Ecto neural progenitor cell (in vitro differentiated cells): ENCODE measurements around the gene BCL2L13.

Experiments
- DNase-seq: peaks from one replicate; pipeline ENCODE4 v3.0.0-alpha.2; 2018; ENCODE audit warnings: low spot score

BCL2L13 gene

DNA sequence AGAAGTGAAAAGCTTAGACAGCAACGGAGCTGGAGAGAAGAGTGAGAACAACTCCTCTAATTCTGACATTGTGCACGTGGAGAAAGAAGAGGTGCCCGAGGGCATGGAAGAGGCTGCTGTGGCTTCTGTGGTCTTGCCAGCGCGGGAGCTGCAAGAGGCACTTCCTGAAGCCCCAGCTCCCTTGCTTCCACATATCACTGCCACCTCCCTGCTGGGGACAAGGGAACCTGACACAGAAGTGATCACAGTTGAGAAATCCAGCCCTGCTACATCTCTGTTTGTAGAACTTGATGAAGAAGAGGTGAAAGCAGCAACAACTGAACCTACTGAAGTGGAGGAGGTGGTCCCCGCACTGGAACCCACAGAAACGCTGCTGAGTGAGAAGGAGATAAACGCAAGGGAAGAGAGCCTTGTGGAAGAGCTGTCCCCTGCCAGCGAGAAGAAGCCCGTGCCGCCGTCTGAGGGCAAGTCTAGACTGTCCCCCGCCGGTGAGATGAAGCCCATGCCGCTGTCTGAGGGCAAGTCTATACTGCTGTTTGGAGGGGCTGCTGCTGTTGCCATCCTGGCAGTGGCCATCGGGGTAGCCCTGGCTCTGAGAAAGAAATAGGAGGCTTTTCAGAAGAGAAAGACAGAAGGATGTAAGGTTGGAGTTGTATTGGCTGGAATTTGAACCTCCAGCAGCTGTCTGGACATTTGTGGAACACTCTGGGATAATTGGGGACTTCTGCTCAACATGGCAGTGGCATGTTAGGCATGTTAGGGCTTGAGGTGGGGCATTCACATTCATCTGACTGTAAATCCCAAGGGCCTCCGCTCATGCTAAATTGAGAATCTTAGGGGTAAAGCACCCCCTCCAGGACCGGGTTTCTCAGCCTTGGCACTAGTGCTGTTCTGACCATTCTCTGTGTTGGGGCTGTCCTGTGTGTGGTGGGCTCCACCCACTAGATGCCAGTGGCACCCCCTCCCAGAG is 88.7 kb downstream of the BCL2L13 start:
- no peak for DNase-seq

DNA sequence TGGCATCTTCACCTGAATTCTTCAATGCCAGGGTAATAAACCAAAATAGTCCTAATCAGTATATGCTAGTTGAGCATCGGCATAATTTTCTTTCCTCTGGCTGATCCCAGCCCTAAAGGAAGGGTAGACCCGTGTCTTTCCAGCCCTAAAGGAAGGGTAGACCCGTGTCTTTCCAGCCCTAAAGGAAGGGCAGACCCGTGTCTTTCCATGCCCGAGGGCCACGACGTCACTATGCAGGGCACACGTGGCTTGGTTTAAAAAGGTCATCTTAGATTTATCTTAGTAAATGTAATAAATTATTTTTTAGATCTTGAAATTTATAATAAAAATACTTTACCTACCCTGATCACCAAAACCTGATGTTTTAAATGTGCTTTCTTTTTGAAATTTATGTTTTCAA is 90.2 kb downstream of the BCL2L13 start:
- DNase-seq: no peak

DNA sequence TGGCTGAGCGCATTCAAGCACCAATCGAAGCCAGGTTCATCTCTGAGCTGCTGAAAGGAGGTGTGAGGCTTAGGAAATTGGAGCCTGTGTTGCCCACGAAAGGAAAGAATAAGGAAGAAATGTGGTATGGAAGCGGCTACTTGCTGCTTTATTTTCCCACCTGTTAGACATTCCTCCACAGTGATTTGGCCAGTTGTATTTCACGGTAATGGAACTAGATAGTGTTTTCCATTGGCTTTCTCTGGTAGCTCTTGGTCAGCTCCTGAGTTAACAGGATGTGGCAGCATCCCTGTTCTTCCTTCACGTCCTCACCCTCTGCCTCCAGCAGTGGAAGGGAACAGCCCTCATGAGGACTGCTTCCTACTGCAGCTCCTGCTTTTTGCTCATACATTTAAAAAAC is 91.0 kb downstream of the BCL2L13 start:
- no peak for DNase-seq

DNA sequence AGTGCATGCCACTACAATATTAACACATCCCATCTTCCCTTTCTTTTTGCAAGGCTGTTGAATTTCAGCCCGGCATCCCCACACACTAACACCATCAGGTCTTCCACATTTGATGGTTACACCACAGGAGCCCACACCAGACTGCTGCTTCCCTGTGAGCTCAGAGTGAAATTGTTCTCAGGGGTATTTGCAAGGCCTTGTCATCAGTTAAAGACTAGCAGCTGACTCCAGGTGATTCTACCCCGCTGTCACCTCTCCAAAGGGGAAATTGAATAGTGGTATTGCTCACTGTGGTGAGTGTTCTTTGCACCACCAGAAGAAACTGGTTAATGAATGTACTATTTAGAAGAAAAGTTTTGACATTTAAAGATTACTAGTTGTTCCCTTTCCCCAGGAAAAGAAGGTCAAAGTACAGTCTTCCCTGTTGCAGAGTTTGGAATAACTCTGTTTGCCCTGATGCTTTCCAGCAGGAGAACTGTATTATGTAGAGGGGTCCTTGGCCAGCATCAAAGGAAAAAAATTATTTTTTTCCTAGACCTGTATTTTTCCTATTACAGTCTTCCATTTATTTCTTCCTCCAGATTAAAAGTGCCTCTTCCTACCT is 93.8 kb downstream of the BCL2L13 start:
- DNase-seq: no peak

DNA sequence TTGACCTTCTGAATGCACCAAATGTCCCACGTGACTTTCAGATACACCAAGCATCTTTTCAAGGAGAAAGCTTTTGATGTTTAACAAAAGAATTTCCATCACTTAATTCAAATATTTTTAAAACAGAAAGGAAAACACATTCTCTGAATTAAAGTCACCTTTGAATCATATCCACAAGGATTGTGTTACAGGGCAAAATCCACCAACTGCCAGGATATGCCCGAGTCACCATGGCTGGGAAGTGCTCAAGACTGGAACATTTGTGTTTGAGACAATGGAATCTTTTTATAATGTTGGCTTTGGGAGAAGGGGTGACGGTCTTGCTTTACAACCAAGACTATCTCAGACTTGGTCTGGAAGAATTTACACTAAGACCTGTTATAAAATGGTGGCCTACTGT is 94.9 kb downstream of the BCL2L13 start:
- DNase-seq: no peak

DNA sequence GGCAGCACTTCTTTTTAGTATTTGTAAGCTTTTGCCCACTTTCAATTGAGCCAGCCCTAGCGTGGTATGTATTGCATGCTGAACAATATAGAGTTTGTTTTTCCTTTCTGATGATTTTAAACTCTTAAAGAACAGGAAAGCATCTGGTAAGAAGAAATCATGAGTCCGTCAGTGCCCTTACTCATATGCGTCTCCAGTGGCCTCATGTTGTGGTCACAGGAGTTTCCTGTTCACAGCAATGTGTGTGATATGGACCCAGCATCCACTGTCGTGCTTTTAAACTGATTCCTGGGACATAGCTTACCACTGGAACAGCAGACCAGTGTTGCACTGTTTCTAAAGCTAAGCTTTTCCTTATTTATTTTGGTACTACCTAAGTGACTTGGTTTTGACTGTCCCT is 95.6 kb downstream of the BCL2L13 start:
- no peak for DNase-seq

DNA sequence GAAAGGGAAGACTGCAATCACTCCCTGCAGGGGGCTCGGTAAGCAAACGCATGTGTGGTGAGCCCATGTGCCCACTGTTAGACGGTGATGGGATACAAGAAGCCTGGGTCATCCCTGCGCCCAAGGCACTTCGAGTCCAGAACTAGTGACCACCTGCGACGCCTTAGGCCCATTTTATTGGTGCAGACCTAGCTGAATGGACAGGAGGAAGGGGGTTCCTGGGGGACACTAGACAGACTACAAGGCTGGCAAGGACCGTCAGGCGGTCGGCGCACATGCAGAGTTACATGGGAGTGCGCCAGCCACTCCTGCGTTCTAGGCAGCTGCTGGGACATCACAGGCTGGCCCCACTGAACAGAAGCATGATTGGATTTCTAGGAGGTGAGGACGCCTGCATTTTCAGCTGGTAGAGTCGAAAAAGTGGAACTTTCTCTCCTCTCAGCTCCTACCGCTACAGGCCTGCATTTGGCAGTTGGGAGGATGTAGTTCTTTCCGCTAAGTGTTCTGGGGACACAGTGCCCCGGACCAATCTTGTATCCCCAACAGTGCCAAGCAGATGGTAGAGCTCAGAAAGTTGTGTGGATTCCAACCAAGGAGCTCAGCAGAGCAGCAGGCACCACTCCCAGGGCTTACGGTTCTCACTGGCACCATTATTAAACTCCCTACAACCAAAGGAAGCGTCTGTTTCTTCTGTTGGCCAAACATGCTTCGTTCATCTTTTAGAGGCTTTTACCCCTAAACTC is 100.0 kb downstream of the BCL2L13 start:
- DNase-seq: no peak

DNA sequence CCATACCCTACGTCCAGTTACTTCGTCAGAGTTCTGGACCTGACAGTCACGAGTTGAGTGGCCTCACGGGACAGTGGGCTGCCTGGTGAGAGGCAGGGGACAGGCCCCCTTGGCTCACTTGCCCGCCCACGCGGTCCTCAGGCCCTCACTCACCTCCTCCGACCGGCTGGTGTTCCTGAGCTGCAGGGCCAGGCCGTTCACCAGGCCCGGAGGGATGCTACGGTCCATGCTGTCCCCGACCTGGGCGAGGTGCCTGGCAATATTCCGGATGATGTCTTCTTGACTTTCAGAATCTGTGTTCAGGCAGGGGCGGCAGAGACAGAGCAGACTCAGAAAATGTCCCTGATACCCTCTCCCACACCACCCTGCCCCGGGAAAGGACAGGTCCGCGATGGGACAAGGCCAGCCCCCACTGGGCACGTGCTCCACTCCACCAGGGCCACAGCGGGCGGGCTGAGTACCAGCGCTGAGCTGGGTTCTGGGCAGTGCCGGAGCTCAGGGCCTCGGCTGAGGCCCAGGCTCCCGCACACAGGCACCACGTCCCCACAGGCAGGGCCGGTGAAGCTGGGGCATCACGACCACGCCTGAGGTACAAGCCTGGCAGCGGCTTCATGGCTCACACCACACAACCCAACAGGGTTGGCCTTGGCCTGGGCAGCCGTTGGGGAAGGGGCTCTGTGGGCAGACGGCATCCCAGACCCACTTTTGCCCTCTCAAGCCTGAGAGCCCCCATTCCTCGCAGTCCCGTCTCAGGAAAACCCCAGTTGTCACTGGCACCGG is 100.8 kb downstream of the BCL2L13 start:
- no peak for DNase-seq

DNA sequence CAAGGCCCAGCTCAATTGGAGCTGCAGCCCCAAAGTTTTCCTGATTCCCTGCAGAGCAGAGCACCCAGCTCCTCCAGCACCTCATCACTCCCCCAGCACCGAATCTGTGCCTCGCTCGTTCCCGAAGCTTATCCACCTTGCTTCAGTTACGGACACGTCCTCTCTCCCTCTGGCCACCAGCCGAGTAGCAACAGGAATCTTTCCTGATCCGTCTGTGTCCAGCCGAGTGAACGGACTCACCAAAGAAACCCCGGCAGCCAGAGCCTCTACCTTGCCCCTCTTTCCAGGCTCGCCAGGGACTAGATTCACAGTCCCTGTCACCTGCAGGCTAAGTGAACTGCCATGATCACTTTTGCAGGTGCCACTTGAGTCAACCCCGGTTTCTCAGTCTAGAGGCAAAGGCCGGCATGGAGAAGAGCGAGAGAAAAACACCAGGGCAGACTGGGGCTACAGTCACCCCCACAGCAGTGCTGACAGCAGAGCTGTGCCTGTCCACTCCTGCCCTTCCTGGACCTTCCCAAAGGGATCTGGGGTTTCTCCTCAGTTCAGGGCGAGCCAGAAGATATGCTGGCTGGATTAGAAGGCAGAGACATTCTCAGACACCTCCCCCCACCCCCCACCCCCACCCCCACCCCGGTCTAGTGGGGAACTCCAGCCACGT is 103.4 kb downstream of the BCL2L13 start:
- peak; percentile 54 for DNase-seq

DNA sequence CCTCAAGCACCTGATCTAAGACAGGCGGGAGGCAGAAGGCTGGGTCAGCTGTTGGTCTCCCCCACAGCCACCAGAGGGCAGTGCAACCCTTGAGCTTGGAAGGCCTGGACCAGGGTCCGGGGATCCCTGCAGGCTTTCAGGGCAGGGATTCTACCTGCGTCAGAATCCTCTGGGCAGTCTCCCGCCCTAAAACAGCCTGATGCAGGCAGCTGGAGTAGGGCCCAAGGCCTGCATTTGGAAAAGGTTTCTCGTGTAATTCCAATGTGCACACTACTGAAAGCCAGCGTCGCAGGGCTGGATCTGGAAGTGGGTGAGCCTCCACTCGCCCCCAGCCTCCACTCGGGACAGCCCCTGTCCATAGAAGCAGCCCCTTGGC is 104.0 kb downstream of the BCL2L13 start:
- DNase-seq: peak; percentile 88

DNA sequence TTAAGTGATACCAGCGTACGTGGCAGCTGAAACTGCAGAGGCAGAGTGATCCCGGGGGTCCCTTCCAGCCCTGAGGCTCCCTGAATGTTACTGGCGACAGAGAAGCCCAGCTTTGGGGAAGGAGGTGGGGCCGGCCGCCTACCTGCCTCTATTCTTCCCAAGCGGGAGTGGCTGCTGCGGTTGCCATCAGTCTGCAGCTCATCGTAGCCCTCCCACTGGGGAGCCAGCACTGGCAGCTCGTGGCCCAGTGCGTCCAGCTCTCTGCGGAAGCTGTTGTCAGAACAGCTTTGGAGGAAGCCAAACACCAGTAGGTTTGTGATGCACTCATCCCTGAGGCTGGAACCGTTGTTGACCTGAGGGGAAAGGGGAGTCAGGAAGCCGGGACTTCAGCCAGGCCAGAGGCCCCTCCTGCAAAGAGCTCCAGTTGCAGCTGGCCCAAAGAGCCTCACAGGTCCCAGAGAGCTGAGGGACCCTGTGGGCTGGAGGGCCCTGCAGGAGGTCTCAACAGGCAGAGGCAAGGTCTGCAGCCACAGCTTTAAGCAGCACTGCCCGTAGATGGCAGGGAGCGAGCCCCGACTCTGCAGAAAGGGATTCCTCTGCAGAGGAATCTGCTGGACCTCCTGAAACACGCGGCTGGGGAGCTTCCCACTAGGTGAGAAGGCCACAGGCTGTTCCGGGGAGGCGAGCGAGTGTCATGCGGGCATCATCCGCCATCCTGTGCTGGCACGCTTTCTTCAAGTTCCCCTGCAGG is 105.3 kb downstream of the BCL2L13 start:
- no peak for DNase-seq

DNA sequence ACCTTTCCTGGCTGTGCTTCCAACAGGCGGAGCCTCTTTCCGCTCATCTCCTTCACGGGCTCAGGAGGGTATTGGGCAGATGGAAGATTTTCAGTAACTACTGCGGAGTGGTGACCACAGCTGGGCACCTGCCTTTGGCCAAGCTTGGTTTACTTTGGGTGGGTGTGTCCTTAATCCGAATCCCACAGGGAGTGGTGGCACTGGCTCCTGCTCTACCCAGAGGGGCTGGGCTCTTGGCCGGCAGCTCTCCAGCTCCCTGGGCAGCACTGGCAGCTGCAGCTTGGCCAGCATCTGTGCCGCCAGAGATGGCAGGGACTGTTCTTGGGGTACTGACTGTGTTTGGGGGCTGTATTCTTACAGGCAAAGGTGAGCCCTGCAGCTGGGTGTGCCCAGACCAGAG is 105.9 kb downstream of the BCL2L13 start:
- DNase-seq: no peak

DNA sequence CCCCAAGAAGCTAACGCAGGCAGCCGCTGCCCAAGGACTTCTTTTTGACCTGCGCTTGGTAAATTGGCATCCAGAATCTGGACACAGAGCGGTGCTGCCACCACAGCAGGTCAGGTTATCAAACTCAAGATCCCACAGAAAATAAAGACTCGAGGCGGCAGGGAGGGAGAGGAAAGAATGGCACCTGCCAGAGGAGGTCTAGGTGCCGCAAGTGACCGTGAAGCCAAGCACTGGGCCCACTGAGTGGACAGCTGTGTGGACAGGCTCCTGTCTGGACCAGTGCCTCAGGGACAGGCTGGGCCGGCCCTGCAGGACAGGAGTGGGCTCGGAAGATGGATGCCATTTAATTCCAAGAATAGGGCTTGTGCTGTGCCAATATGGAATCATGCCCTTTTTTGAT is 108.4 kb downstream of the BCL2L13 start:
- no peak for DNase-seq

DNA sequence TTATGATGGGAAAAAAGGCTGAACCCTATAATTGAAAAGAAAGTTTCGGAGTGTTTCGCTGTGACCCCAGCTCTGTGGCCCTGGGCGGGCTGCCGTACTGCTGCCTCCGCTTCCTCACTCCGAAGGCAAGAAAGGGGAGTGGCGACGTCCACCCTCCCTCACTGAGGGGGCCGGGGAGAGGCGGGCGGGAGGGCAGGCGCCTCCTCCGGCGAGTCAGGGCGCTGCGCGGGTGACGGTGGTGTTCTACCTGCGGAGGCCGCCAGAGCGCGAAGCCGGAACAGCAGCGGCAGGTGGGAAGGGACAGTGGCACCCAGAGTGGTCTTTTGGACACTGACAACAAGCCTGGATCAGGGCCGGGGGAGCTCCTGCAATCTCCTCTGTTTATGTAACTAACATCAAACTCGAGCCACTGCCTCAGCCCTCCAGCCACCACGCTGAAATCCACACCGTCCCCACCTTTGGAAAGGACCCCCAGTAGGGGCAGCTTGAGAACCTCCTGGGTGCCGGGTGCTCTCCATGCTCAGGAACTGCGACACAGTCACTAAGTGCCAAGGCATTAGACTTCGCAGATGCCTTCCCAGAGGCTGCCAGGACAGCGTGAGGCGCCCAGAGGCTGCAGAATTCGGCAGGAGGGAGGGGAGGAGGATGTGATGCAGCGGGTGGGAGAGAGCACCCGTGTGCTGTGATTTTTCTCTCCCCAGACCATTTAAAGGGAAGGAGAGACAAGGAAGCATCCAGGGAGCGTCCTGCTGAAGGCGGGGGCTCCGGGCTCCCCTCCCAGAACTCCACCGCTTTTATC is 110.2 kb downstream of the BCL2L13 start:
- DNase-seq: peak; percentile 70

DNA sequence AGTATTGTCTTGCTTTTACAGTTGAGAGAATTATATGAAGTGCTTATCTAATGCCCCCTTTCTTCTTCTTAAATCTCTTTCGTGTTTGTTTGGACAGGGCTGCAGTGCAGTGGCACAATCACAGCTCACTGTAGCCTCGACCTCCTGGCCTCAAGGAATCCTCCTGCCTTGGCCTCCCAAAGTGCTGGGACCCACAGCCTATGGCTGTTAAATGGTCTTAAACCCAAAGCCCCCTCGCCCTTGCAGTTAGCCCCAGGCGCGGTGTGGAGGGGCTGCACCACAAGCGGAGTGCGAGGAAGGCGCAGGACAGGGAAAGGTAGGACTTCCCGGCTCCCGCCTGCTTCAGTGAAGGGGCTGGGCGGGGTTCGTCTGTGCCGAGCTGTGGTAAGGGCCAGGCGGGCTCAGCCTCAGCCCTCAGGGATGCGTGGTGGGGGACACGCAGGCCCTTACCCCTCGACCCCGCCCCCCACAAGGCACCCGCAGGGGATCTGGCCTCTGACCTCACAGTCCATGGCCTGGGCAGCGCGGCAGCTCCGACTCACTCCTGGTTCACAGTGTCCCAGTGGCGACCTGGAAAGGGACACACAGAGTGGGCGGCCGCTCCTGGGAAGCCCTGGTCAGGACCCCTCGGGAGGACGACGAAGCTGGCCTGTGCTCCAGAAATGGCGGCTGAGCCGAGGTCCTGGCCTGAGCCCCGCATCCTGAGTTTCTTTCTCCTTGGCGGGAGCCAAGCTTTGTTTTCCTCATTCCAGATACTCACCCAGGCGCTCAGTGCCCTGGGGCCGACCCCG is 111.2 kb downstream of the BCL2L13 start:
- DNase-seq: no peak

DNA sequence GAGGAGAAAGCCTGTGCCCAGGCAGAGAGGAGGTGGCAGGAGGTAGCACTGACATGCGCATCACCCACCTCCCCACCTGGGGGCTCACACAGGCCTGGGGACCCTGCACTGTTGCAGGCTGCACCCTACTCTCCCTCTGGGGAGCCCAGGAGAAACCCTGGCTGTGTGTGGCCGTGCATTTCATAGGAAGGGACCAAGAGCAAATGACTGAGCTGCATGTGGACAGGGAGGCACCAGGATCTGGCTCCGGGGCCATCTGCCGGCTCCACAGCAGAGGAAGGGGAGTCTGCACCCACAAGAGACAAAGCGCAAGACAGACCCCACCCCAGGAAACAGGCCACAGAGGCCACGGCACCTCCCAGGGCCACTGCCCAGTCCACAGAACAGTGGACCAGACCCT is 113.0 kb downstream of the BCL2L13 start:
- no peak for DNase-seq

DNA sequence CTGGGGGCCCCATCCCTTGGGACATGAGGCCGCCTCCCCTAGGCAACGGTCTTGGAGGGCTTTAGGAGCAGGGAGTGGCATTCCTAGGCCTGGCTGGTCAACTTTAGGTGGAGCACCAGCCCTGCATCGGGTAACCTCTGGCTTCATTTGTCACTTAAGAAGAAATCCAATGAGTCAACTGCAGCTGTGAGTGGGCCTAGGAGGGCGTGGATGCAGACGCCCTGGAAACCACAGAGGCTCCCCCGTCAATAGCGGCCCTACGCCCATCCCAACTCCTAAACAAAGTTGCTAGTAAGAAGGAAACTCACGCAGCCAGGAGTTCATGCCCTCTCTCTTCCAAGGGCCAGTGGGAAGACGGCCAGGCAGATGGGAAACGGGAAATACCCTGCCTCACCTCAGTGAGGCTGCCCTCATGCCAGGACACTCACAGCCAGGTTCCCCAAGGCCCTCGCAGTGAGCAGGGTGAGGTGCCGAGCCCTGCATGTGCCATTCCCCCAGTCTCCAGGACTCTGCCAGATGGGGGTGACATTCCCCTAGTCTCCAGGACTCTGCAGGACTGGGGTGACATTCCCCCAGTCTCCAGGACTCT is 114.9 kb downstream of the BCL2L13 start:
- no peak for DNase-seq

DNA sequence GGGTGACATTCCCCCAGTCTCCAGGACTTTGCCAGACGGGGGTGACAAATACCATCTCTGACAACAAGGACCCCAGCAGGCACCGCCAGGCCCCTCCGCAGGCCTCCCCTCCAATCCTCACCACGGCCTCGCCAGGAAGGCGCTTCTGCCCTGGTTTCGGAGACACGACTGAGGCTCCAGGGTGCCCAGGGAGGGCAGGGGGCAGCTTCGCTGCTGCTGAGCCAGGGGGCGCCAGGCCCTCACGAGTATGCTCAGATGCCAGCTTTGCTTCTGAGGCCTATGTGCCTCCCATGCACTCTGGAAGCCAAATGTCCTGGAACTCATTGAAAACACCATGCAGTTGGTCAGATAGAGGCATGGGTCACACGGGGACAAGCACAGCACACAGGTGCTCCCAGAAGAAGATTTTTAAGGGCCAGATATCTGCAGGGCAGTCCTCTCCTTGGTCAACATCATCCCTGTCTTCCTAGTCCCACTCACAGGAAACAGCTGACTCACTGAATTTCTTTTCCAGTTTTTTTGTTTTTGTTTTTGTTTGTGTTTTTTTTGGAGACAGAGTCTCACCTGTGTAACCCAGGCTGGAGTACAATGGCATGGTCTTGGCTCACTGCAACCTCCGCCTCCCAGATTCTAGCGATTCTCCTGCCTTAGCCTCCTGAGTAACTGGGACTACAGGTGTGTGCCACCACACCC is 115.8 kb downstream of the BCL2L13 start:
- DNase-seq: no peak
